Endodermal cell (in vitro differentiated cells): ENCODE measurements around the gene PLEKHO2. TPM values are rescaled to one million over a fixed set of nuclear protein-coding genes. Genes with fewer than 3 reads are reported as not detected.
"Not testable (repeated sequence)": the region's sequence is repeated elsewhere in the genome, so short reads cannot be mapped to it uniquely, and the experiment has no call there.

Source experiments
- DNase-seq: peaks from one replicate; pipeline ENCODE4 v3.0.0-alpha.2; 2017
- H3K27ac ChIP-seq: 2 replicates; pipeline ENCODE4 v1.5.1; 2013; ENCODE audit warnings: mild to moderate bottlenecking, low read depth, low read length, moderate library complexity
- H3K27me3 ChIP-seq: 2 replicates; pipeline ENCODE4 v1.6.1; 2013; ENCODE audit warnings: mild to moderate bottlenecking, low read length, moderate library complexity; ENCODE audit not compliant: insufficient read depth, control insufficient read depth, poor library complexity, severe bottlenecking
- H3K36me3 ChIP-seq: 2 replicates; pipeline ENCODE4 v1.7.0; 2013; ENCODE audit warnings: mild to moderate bottlenecking, low read length, moderate library complexity; ENCODE audit not compliant: control insufficient read depth, insufficient read depth
- H3K4me1 ChIP-seq: one replicate; pipeline ENCODE4 v1.7.0; 2013; ENCODE audit warnings: low read length; ENCODE audit not compliant: control insufficient read depth, insufficient read depth
- H3K4me3 ChIP-seq: 2 replicates; pipeline ENCODE4 v1.5.1; 2013; ENCODE audit warnings: mild to moderate bottlenecking, low read length, moderate library complexity
- H3K9ac ChIP-seq: 2 replicates; pipeline ENCODE4 v1.6.1; 2013; ENCODE audit warnings: mild to moderate bottlenecking, low read length, moderate library complexity; ENCODE audit not compliant: poor library complexity, severe bottlenecking; ENCODE audit errors: extremely low read depth
- H3K9me3 ChIP-seq: 2 replicates; pipeline ENCODE4 v1.6.1; 2013; ENCODE audit warnings: mild to moderate bottlenecking, low read length, moderate library complexity; ENCODE audit not compliant: control insufficient read depth
- H3K27ac Mint-ChIP-seq: 2 replicates; pipeline ENCODE4 v1.8.0; 2020; ENCODE audit warnings: mixed read lengths
- H3K27me3 Mint-ChIP-seq: 2 replicates; pipeline ENCODE4 v1.8.0; 2021; ENCODE audit warnings: mild to moderate bottlenecking, mixed read lengths; ENCODE audit not compliant: insufficient read depth
- H3K36me3 Mint-ChIP-seq: 2 replicates; pipeline ENCODE4 v1.8.0; 2020; ENCODE audit warnings: low read depth, mixed read lengths
- H3K4me1 Mint-ChIP-seq: 2 replicates; pipeline ENCODE4 v1.8.0; 2020; ENCODE audit warnings: mixed read lengths
- H3K4me3 Mint-ChIP-seq: 2 replicates; pipeline ENCODE4 v1.8.0; 2020; ENCODE audit warnings: mild to moderate bottlenecking, moderate library complexity, mixed read lengths
- H3K9me3 Mint-ChIP-seq: 2 replicates; pipeline ENCODE4 v1.8.0; 2020; ENCODE audit warnings: mild to moderate bottlenecking, mixed read lengths
- CTCF ChIP-seq: fragments of 200-600 bp; sonication (generic); conservative IDR thresholded peaks from 2 replicates; pipeline ENCODE4 v1.5.0; 2021; ENCODE audit warnings: antibody characterized with exemption, mild to moderate bottlenecking
- WGBS, 2 experiments: methylation state at CpG; one replicate each; pipeline versions ENCODE4 v1.1.5 to v1.1.7; 2013; ENCODE audit warnings: missing lambda C conversion rate in 2 of 2, mixed read lengths in 1 of 2; ENCODE audit not compliant: insufficient coverage in 1 of 2, insufficient read length in 1 of 2; 5-methylcytosine and 5-hydroxymethylcytosine counted together
- long read RNA-seq, 4 experiments: library from polyadenylated mRNA in 2 of 4; library from RNA in 1 of 4; library from capped mRNA in 1 of 4; stranded (forward) in 3 of 4; unstranded in 1 of 4; transcript quantifications; one replicate each; pipeline ENCODE4 v2.0.0, GENCODE V29; 2020 to 2021; ENCODE audit warnings: inconsistent platforms in 1 of 4
- polyA plus RNA-seq, 2 experiments: library from polyadenylated mRNA; stranded (reverse); fragments of 50-300 nt; gene quantifications; one replicate each; pipeline ENCODE4 v1.2.3, GENCODE V29; 2013
- total RNA-seq, 2 donors: library from RNA; stranded (reverse); fragmentation: NEBNext Ultra II Directional in 1 of 2; extraction: Animal tissue kit (Norgen Biotek cat#: 25700) in 1 of 2; gene quantifications; 2 replicates in 1 of 2; 3 replicates in 1 of 2; pipeline ENCODE4 v1.2.1, GENCODE V29; 2021

Gene PLEKHO2
- 10 to 100 TPM; 10.2 to 12.9 TPM for total RNA-seq
- polyA plus RNA-seq (2013, experiment 1 of 2) = 10.9 TPM
- polyA plus RNA-seq (2013, experiment 2 of 2) = 10.4 TPM
- long read RNA-seq, experiment 1, partial matches to known transcripts = 0 of 3 reads
- long read RNA-seq, experiment 1, other reads (novel, unspliced or antisense) = 1 of 3 reads
- long read RNA-seq, experiment 2, transcript PLEKHO2-201 (6 exons, 3,720 nt) = major isoform, 10 of 15 reads
- long read RNA-seq, experiment 2, partial matches to known transcripts = 4 of 15 reads
- long read RNA-seq, experiment 2, other reads (novel, unspliced or antisense) = 1 of 15 reads
- long read RNA-seq, experiment 3, transcript PLEKHO2-201 (6 exons, 3,720 nt) = major isoform, 26 of 28 reads
- long read RNA-seq, experiment 3, partial matches to known transcripts = 2 of 28 reads
- long read RNA-seq, experiment 3, other reads (novel, unspliced or antisense) = 0 of 28 reads
- long read RNA-seq, experiment 4 = 0 reads

GRCh38 chr15:64841344-64842095 is at the start of gene PLEKHO2:
TSS of gene PLEKHO2 (plus strand) at chr15:64841915. CDS start at chr15:64842017, 102 bp downstream.
- H3K36me3 Mint-ChIP-seq = peaks cover 5% of the 10 kb centered on the region
- Histone ChIP-seq H3K27me3 (no peaks in the 10 kb centered on the region), H3K9me3 (no peaks in the 10 kb centered on the region), H3K9ac (peak within 1 kb of the TSS; percentile 69), H3K36me3 (no peaks in the 10 kb centered on the region), H3K4me3 (peak within 1 kb of the TSS; percentile 94), H3K27ac (peak within 1 kb of the TSS; percentile 75), H3K4me1 (peaks cover 3% of the 10 kb centered on the region)
- TF ChIP-seq CTCF = peak; percentile 35
- peak within 1 kb of the TSS; percentile 89 for H3K27ac Mint-ChIP-seq
- H3K4me3 Mint-ChIP-seq = peak within 1 kb of the TSS; percentile 85
- WGBS, 2 experiments = 0% methylated on average over 17 to 66 of the region's 75 CpGs
- DNase-seq = peak; percentile 99
- H3K27me3 Mint-ChIP-seq = no peaks in the 10 kb centered on the region
- H3K4me1 Mint-ChIP-seq = peaks cover 31% of the 10 kb centered on the region
- no peaks in the 10 kb centered on the region for H3K9me3 Mint-ChIP-seq

GRCh38 chr15:64792282-64792681 is 49.4 kb upstream of the PLEKHO2 start:
- no peak overlapping the region for H3K27ac Mint-ChIP-seq
- H3K9me3 Mint-ChIP-seq = no peaks in the 10 kb centered on the region
- no peak overlapping the region for H3K4me3 Mint-ChIP-seq
- no peaks in the 10 kb centered on the region for H3K4me1 Mint-ChIP-seq
- peaks cover 7% of the 10 kb centered on the region for H3K36me3 Mint-ChIP-seq
- Histone ChIP-seq H3K27ac (no peak overlapping the region), H3K9ac (no peak overlapping the region), H3K36me3 (no peaks in the 10 kb centered on the region), H3K27me3 (no peaks in the 10 kb centered on the region), H3K4me1 (no peaks in the 10 kb centered on the region), H3K9me3 (no peaks in the 10 kb centered on the region), H3K4me3 (no peak overlapping the region)
- no peak for TF ChIP-seq CTCF
- no peaks in the 10 kb centered on the region for H3K27me3 Mint-ChIP-seq
- DNase-seq = no peak
- WGBS, 2 experiments = 83 to 98% methylated on average over 1 to 2 of the region's 3 CpGs

GRCh38 chr15:64795299-64795698 is 46.4 kb upstream of the PLEKHO2 start:
- not testable (repeated sequence) for H3K27me3 Mint-ChIP-seq, H3K27ac Mint-ChIP-seq, H3K27ac ChIP-seq, H3K4me3 Mint-ChIP-seq, H3K4me1 ChIP-seq, H3K9ac ChIP-seq, H3K36me3 ChIP-seq, H3K4me3 ChIP-seq, H3K27me3 ChIP-seq, H3K36me3 Mint-ChIP-seq, H3K9me3 Mint-ChIP-seq, H3K9me3 ChIP-seq, H3K4me1 Mint-ChIP-seq, DNase-seq
- WGBS, 2 experiments = 89 to 98% methylated on average over 6 to 7 of the region's 7 CpGs

GRCh38 chr15:64795921-64796320 is 45.8 kb upstream of the PLEKHO2 start:
- H3K9me3 ChIP-seq, H3K4me3 ChIP-seq, H3K9ac ChIP-seq, H3K36me3 ChIP-seq, DNase-seq, H3K4me1 Mint-ChIP-seq, H3K27ac ChIP-seq, H3K4me3 Mint-ChIP-seq, H3K27ac Mint-ChIP-seq, H3K27me3 ChIP-seq, H3K9me3 Mint-ChIP-seq, H3K4me1 ChIP-seq, H3K27me3 Mint-ChIP-seq, H3K36me3 Mint-ChIP-seq: not testable (repeated sequence)
- WGBS, 2 experiments = 94% methylated on average over 9 of the region's 9 CpGs

- not testable (repeated sequence) for H3K4me3 ChIP-seq, H3K27me3 ChIP-seq, H3K36me3 ChIP-seq, H3K27ac ChIP-seq, H3K9me3 ChIP-seq, H3K9ac ChIP-seq, H3K4me3 Mint-ChIP-seq, H3K4me1 Mint-ChIP-seq, H3K27me3 Mint-ChIP-seq, DNase-seq, H3K4me1 ChIP-seq, H3K27ac Mint-ChIP-seq, H3K36me3 Mint-ChIP-seq
- WGBS, 2 experiments = 96% methylated on average over 9 of the region's 29 CpGs; no CpG with 5 or more reads in 1 of the 2 experiments
- H3K9me3 Mint-ChIP-seq = peaks cover 13% of the 10 kb centered on the region
Measured at GRCh38 chr15:64798905-64799304, 42.8 kb upstream of the PLEKHO2 start.
